NK-92 treated with Interleukin-12 subunit alpha and Interleukin-12 subunit beta, amount 100 ng/mL, for 24 hours (cell line): Measurements from ENCODE around the gene TUBB4B.

Experiments
- DNase-seq: peaks from one replicate; lab custom pipeline; 2025; lab: John Stamatoyannopoulos, UW

TUBB4B gene

DNA sequence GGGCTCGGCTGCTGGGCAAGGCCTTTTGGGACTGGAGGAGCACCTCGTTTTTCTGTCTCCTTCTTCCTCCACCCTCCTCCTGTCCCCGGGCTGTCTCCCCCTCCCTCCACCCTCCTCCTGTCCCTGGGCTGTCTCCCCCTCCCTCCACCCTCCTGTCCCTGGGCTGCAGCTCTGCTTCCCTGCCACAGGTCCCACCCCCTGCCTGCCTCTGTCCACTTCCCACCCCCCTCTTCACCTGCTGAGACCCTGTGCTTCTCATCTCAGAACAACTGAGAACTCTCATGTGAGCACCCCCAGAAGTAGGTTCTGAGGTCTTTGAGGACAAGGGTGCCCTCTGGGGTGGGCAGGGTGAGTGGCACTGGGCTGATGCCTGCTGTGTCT is 30.6 kb downstream of the TUBB4B start:
- no peak for DNase-seq

DNA sequence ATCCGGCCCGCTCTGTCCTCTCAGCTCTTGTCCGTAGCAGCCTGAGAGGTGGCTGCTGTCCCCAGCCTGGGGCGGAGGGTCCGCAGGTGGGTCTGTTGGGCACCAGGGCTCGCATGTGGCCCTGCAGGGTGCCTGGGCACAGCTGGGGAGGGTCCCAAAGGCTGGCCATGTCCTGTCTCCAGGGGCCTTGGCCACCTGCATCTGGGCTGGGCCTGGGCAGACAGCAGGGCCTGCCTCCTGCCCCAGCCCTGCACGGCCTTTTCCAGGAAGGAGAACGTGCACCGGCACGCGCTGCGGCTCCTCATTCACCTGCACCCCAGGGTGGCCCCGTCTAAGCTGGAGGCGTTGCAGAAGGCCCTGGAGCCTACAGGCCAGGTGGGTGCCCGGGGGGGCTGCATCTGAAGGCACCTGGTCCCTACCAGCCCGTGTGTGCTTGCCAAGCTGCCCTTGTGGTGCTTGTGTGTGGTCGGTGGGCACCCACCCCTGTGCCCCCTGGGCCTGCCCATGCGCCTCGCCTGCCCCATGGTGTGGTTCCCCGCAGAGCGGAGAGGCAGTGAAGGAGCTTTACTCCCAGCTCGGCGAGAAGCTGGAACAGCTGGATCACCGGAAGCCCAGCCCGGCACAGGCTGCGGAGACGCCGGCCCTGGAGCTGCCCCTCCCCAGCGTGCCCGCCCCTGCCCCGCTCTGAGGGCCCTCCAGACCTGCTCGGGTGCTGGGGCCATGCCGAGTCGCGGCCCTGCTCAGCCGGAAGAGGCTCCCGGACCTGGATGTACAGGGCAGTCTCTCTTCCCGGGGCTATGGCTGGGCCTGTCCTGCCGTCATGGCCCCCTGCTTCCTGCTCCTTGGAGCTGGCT is 31.4 kb downstream of the TUBB4B start:
- DNase-seq = no peak

DNA sequence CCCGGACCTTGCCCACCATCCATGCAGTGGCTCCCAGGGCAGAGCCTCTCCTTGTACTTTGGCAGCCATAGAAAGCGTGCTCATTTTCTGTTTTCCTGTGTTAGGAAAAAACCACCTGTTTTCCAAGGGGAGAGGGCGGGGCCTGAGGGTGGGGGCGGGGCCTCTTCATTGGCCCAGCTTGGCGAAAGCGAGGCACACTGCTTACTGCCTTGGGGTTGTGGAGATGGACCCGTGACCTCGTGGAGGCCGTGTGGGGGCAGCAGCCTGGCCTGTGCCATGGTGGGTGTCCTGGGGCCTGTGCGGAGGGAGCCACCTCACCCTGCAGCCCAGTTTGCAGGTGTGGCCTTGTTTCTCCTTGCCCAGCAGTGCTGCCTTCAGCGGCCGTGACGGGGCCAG is 32.0 kb downstream of the TUBB4B start:
- DNase-seq = no peak

DNA sequence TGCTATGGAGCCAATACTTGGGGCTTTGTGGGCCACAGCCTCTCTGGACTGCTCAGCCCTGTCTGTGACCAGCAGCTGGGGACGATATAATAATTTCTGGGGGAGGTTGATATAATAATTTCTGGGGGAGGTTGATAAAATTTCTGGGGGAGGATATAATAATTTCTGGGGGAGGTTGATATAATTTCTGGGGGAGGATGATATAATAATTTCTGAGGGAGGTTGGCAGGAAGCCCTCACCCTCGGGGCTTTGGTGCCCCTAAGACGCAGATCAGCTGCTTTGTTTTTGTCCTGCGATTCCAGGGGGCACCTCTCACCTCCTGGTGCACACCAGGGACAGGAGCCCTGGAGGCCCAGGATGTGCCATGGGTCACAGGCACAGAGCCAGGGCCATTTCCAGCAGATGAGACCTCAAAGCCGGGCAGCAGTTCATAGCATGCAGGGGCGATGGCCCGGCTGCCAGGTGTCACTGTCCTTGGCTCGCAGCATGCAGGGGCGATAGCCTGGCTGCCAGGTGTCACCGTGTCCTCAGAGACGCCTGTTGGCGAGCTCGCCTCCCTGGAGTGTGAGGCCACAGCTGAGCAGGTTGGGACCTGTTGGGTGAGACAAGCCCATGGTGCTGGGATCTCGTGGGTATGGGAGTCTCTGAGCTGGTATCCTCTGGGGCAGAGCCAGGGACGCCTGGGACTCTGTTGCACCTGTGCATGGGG is 32.7 kb downstream of the TUBB4B start:
- no peak for DNase-seq

DNA sequence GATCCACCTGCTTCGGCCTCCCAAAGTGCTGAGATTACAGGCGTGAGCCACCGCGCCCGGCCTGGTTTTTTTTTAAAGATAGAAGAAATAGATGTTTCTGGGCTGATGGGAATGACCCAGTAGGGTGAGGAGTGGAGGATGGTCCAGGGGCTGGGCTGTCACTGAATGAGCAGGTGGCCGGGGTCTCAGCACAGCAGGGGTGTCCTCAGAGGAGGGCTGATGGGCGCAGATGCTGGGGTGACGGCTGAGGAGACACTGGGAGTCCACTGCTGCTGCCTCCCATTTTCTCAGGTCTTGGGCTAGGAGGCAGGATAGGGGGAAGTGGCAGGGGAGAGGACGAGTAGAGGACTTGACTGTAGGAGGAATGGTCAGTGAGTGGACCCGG is 34.1 kb downstream of the TUBB4B start:
- DNase-seq = no peak

DNA sequence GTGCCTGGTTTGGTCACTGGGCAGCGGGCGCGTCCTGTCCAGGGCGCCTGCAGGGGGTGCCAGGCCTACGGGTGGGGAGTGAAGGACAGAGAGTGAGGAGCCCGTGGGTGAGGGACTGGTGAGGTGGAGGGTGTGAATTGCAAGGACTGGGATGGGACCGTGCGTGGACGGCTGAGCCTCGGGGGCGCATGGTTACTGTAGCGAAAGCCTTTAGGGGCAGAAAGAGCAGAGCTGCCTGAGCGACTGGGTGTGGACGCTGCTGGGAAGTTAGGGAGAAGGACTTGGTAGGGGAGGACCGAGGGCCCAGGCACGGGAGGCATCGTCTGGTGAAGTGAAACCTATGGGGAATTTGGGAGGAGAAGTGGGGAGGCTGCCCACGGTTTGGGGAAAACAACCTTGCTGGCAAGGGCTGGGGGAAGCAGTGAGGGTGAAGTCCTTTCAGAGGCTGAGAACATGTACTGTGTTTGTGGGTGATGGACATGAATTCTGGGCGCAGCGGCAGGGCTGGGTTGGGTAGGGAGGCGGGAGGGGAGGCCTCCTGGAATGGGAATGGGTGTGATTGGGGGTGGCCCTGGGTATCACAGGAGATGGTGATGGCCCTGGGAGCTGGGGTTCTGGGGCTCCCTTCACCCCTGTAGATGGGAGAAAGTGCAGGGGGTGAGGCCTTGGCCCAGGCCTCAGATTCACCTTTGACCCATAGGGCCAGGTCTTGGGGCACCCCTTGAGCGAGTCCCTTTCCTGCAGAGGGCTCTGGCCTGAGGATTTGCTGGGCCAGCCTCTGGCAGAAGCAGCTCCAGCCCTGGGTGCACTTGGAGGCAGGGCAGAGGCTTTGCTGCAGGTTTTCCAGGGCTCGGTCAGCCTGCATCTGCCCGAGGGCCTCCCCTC is 34.7 kb downstream of the TUBB4B start:
- DNase-seq = no peak

DNA sequence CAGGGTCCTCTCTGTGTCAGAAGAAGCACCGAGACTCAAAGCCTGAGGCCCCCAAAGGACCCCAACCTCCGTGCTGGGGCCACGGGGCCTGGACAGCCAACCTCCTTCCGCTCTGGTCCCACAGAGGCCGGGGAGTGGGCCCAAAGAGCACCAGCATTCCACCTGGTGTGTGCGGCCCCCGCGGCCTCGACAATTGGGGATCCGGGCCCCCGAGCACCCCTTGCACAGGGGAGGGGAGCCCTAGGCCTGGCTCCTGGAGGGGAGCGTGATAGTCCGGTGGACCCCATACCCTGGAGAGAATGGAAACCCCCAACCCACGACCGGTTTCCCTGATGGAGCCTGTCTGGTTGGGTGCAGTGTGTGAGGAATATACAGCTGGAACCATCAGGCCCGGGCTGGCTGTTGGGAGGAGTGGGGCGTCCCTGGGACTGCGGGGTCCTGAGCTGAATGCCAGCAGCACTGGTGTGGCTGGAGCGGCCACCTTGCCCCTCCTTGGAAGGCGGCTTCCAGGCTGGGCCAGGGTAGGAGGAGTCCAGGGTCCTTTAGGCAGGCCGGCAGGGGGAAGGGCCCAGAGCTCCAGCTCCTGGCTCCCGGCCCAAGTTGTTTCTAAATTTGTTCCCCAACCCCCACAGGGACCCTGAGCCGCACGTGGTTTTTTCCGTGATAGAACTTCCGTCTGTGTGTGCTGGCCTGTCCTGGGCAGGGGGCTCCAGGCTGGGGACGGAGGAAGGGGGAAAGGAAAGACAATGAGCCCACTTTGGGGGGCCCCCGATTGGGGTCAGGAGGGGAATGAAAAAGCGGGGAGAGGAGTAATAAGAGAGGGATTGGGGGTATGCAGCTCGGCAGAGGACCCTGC is 35.6 kb downstream of the TUBB4B start:
- no peak for DNase-seq

DNA sequence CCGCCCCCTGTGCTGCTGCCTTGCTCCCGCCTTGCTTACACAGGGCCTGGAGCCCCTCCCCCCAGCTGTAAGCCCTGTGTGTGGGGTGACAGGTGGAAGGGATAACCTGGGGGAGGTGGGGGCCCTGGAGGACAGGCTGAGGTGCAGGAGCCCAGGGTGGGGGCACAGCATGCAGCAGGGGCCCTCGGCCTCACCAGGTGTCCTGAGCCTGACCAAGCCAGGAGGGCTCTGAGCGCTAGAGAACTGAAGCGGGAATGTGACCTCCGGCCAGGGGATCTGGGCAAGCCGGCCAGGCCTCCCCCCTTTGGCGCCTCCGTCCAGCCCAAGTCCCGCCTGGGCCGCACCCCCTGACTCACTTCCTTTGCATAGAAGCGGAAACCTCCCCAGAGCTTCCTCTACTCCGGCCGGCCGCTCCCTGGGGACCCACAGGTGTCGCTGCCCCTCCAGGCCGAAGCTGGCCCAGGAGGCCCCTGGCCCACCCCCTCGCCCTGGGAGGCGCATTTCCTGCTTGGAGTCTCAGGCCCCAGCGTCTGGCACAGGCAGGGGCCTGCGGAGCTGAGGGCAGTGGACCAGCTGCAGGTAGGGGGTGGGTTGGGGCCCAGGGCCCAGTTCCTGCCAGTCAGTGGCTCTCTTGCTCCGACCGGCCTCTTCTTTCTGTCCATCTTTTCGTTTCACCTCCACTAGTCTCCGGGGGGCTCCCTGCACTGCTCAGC is 36.4 kb downstream of the TUBB4B start, which contains the start of gene TOR4A:
TOR4A (plus strand) TSS at position 398 of the 713 bp plus-strand sequence. CDS start 964 bp downstream, outside the sequence.
- DNase-seq = no peak

DNA sequence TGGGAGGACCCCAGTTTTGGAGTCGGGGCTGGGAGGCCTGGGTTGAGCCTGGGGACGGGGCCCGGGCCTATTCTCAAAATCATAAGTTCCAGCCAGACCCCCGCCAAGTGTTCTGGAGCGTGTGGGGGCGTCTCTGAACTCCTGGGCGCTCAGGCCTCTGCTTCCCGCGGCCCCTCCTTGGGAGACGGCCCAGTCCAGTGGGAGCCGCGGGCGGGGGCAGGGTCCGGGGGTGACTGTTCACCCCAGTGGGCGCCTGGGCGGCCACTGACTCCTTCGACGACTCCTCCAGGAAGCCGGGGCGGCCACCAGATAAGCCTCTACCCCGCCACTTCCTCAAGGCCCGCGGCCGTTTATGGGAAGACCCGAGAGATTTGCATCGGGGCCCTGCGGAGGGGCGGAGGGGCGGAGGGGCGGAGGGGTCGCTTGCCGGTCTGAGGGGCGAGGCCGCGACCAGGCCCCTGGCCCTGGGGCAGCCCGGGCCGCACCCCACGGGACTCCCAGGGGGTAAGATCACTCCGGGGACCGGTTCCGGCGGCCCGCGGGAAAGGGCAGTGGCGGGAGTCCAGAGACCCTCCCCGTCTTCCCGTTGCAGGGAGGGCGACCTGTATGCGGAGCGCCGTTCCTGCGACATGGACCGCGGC is 37.1 kb downstream of the TUBB4B start:
- DNase-seq = no peak

DNA sequence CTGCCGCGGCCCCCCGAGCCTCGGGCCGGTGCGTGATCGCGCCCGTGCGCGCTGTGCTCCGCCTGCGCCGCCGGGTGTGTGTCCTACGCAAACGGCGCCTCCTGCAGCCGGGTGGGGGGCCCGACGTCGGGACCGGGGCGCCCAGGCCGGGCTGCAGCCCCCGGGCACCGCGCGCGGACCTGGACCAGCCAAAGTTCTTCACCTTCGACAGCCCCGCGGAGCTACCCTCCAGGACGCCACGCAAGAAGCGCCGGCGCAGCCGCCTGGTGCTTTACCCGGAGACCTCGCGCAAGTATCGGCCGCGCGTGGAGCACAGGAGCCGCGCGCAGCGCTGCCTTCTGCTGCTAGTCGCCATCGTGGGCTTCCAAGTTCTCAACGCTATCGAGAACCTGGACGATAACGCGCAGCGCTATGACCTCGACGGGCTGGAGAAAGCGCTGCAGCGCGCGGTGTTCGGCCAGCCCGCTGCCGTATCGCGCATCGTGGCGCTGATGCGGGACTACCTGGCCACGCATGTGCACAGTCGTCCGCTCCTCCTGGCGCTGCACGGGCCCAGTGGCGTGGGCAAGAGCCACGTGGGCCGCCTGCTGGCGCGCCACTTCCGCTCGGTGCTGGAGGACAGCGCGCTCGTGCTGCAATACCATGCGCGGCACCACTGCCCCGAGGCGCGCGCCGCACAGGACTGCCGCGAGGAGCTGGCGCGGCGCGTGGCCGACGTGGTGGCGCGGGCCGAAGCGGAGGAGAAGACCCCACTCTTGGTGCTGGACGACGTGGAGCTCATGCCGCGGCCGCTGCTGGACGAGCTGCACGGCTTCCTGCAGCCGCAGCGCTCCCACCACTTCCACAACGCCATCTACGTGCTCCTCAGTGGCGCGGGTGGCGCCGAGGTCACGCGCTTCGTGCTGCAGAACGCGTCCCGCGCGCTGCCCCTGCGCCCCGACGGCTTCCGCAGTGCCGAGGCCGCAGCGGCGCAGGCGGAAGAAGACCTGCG is 37.9 kb downstream of the TUBB4B start:
- DNase-seq = no peak

DNA sequence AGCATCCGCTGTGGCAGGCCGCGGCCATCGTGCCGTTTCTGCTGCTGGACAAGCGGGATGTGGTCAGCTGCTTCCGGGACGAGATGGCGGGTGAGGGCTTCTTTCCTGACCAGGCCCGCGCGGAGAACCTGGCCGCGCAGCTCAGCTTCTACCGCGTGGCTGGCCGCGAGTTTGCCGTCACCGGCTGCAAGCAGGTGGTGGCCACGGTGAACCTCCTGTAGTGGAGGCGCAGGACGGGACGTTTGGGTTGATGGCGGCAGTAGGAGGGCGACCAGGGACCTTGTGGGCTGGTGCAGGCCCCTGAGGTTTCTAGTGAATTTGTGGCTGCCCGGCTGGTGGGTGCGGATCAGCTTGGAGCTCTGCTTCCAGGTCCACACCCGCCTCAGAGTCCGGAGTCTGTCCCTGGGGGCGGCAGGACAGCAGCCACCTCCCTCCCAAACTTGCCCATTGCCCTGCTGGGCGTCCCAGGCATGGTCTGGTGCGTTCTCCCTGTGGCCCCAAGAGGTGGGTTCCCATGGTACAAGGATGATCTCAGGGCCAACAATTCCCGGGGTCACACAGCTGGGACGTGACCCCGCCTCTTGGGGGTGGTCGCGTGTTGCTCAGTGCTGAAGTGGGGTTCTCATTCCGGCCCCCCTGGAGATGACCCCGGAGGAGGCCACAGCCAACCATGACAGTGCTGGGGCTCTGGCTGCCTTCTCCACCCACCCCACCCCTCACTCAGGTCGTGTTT is 38.8 kb downstream of the TUBB4B start:
- no peak for DNase-seq

DNA sequence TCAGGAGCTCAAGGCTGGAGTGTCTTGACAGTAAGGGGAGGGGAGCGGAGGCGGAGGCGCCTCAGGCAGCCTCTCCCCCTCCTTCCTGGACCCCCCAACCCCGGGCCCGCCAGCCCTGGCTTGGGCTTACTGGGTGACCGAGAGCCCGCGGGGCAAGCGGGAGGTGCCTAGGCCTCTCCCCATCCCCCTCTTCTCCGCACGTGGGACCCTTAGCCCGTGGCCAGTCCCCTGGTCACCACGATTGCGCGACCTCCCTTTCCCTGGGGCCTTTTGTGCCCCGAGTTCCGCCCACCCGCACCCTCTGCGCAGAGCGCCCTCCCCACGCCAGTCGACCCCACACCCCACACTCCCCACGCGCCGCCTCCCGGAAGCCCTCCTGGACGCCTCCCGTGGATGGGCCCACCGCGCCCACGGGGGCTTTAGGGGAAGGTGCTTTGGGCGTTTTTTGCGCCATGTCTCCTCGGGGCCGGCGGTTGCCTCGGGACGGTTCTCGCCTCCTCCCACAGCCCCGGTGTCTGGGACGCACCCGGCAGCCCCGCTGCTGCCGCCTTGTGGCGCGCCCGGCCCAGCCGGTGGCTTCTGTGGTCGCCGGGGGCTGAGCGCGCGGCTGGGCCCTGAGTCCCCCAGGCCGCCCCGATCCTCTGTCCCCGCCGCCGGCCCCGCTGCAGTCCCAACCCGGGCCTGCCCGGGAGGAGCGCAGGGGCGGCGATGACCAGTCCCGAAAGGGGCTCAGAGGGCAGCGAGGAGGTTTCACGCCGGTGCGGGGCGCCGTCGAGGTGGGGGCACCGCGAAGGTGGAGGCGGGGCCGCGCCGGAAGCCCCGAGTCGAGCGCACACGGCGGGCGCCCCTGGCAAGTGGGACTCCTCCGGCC is 39.6 kb downstream of the TUBB4B start:
- DNase-seq = no peak

DNA sequence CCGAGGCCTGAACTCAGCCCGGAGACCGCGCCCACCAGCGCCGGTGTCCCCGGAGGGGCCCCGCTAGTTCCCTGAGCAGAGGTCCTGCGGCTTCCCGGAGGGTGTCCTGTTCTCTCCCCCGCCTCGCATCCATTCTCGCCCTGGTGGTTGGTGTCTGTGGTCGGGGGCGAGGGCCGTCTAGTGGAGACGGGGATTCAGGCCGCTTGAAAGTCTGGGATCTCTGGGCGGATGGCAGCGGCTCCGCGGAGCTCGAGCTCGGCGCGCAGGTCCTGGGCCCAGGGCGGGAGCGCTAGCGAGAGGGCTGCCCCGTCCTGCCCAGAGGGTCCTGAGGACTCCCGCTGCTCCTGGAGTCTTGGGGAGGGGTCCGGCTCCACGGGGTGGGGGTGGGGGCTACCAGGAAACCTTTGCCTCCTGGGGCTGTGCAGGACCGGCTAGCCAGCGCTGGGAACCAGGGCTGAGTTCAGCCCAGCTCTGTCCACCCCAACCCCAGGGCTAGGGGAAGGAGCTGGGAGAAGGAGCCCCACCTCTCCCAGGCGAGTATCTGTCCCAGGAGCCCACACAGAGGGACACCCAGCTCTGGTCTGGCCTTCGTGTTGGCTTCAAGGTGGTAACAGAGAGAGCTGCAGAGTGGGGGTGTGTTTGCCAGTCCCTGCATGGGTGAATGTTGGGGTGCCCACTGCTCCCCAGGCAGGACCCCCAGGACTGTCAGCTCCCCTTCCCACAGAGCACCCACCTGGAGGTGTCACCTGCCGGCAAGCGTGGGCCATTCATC is 40.4 kb downstream of the TUBB4B start:
- DNase-seq = no peak

DNA sequence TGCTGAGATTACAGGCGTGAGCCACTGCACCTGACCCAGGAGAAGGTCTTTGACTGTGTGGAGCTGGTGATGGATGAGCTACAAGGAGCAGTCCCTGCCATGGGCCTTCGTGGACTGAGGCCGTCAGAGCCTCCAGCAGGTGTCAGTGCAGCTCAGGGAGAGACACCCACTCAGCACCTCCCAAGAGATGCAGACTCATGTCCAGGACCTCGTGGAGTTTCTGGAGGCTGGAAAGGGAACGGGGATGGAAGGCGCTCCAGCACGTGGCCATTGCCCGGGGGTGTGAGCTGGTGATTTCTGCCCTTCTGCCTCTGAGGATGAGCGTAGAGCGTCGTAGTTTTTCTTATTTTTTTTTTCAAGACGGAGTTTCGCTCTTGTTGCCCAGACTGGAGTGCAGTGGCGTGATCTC is 45.9 kb downstream of the TUBB4B start:
- DNase-seq = no peak

DNA sequence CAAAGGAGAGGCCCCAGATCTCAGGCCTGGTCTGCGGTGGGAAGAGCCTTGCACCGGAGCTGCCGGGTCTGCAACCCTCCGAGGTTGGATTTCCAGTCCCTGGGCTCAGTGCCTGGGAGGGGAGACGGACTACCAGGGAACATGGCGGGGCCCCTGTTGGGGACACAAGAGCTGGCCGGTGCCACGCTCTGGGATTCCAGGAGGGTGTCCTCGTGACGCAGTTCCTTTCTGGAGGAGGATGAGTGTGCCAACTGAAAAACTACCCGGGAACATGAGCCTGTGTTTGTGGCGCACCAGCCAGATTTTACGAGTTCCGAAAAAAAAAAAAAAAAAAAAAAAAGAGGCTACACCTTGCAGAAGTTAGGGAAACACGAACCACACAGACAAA is 52.0 kb downstream of the TUBB4B start:
- no peak for DNase-seq
